ENCODE measurements around the gene CRISPLD2.

DNA sequence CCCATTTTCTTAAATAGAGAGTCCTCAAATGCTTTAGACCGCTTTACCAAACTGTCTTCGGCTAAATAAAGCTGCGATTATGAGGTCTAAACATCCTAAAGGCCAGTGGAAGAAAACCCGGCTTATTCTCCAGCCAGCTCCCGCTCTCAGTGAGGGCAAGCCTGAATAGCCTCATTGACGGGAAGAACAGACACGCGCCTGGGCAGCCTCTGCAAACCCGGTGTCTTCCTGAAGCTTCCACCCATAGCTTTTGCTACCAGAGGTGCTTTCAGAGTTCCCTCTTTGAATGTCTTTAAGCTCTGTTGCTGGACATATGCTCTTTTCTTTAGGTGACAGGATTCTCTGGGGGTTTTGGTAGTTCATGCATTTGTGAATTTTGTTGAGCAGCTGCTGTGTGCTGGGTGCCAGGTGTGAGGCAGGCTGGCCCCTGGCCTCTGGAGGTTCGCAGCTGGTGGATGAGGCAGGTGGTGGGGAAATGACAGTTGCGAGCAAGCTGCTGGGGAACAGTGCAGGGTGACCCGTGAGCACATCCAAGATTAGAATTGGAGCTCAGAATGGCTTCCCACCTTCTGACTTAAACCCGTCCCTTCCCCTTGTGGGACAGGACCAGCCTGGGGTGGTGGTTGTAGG lies 44.7 kb downstream of the CRISPLD2 start:
- TF ChIP-seq, protein P1, sequence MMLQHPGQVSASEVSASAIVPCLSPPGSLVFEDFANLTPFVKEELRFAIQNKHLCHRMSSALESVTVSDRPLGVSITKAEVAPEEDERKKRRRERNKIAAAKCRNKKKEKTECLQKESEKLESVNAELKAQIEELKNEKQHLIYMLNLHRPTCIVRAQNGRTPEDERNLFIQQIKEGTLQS (CRISPR knock-in tag; conservative IDR thresholded peaks at IDR 0.05): no peak
- TF ChIP-seq, protein P2, sequence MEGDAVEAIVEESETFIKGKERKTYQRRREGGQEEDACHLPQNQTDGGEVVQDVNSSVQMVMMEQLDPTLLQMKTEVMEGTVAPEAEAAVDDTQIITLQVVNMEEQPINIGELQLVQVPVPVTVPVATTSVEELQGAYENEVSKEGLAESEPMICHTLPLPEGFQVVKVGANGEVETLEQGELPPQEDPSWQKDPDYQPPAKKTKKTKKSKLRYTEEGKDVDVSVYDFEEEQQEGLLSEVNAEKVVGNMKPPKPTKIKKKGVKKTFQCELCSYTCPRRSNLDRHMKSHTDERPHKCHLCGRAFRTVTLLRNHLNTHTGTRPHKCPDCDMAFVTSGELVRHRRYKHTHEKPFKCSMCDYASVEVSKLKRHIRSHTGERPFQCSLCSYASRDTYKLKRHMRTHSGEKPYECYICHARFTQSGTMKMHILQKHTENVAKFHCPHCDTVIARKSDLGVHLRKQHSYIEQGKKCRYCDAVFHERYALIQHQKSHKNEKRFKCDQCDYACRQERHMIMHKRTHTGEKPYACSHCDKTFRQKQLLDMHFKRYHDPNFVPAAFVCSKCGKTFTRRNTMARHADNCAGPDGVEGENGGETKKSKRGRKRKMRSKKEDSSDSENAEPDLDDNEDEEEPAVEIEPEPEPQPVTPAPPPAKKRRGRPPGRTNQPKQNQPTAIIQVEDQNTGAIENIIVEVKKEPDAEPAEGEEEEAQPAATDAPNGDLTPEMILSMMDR (IDR thresholded peaks at IDR 0.05): no peak
- TF ChIP-seq NFYB (CRISPR knock-in tag; conservative IDR thresholded peaks at IDR 0.05; ENCODE audit: low read depth): no peak
- TF ChIP-seq, protein P3, sequence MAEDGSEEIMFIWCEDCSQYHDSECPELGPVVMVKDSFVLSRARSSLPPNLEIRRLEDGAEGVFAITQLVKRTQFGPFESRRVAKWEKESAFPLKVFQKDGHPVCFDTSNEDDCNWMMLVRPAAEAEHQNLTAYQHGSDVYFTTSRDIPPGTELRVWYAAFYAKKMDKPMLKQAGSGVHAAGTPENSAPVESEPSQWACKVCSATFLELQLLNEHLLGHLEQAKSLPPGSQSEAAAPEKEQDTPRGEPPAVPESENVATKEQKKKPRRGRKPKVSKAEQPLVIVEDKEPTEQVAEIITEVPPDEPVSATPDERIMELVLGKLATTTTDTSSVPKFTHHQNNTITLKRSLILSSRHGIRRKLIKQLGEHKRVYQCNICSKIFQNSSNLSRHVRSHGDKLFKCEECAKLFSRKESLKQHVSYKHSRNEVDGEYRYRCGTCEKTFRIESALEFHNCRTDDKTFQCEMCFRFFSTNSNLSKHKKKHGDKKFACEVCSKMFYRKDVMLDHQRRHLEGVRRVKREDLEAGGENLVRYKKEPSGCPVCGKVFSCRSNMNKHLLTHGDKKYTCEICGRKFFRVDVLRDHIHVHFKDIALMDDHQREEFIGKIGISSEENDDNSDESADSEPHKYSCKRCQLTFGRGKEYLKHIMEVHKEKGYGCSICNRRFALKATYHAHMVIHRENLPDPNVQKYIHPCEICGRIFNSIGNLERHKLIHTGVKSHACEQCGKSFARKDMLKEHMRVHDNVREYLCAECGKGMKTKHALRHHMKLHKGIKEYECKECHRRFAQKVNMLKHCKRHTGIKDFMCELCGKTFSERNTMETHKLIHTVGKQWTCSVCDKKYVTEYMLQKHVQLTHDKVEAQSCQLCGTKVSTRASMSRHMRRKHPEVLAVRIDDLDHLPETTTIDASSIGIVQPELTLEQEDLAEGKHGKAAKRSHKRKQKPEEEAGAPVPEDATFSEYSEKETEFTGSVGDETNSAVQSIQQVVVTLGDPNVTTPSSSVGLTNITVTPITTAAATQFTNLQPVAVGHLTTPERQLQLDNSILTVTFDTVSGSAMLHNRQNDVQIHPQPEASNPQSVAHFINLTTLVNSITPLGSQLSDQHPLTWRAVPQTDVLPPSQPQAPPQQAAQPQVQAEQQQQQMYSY (CRISPR knock-in tag; IDR thresholded peaks at IDR 0.05): no peak
- TF ChIP-seq ZNF423 (CRISPR knock-in tag; IDR thresholded peaks at IDR 0.05): no peak
- no peak for TF ChIP-seq NFATC4 (CRISPR knock-in tag; IDR thresholded peaks at IDR 0.05)
- TF ChIP-seq, protein P4, sequence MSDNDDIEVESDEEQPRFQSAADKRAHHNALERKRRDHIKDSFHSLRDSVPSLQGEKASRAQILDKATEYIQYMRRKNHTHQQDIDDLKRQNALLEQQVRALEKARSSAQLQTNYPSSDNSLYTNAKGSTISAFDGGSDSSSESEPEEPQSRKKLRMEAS (CRISPR knock-in tag; IDR thresholded peaks at IDR 0.05): no peak
- TF ChIP-seq, protein P5, sequence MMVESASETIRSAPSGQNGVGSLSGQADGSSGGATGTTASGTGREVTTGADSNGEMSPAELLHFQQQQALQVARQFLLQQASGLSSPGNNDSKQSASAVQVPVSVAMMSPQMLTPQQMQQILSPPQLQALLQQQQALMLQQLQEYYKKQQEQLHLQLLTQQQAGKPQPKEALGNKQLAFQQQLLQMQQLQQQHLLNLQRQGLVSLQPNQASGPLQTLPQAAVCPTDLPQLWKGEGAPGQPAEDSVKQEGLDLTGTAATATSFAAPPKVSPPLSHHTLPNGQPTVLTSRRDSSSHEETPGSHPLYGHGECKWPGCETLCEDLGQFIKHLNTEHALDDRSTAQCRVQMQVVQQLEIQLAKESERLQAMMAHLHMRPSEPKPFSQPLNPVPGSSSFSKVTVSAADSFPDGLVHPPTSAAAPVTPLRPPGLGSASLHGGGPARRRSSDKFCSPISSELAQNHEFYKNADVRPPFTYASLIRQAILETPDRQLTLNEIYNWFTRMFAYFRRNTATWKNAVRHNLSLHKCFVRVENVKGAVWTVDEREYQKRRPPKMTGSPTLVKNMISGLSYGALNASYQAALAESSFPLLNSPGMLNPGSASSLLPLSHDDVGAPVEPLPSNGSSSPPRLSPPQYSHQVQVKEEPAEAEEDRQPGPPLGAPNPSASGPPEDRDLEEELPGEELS (CRISPR knock-in tag; IDR thresholded peaks at IDR 0.05): no peak
- no peak for TF ChIP-seq MYBL2 (CRISPR knock-in tag; IDR thresholded peaks at IDR 0.05)
- no peak for TF ChIP-seq CREM (CRISPR knock-in tag; IDR thresholded peaks at IDR 0.05)
- TF ChIP-seq SP1 (CRISPR knock-in tag; conservative IDR thresholded peaks at IDR 0.05): no peak

All from WTC11 (cell line).